GM18858 (cell line): ENCODE results near the gene BCL7C.
"Not testable (repeated sequence)": the region's sequence is repeated elsewhere in the genome, so short reads cannot be mapped to it uniquely, and the experiment has no call there.

Source experiments
- ATAC-seq: cut with Tn5 transposase; IDR thresholded peaks from one replicate; pipeline ENCODE4 v1.9.1; 2021; ENCODE audit not compliant: unreplicated experiment

BCL7C gene

DNA sequence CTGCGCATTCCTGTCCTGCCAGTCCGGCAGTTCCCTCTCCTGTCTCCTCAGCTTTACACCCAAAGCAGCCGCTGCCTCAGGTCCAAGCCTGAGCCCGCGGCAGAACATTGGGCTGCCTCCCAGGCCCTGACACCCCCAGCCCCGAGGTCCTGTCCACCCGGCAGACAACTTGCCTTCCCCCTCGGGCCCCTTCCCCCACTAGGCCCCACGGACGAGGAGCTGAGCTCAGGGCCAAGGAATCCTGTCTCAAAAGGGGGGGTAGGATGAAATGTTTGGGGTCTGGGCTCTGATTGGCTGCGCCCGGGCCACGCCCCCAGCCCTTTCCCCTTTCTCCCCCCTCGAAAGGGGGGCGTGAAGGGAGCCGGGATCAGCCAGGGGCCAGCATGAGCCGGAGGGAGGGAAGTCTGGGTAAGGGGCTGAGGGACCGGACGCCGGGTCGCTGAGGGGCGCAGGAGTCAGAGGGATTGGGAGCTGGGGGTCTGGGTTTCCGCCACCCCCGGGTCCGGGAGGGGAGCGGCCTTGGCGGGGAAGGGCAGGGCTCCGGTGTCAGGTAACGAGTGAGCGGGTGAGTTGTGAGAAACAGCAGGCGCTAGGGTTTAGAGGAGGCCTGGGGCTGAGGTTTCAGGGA is 2.5 kb upstream of the BCL7C start, which contains the start of gene CTF1:
Gene CTF1, plus strand, starts transcription at position 354 of the 628 bp plus-strand sequence. Its CDS starts 30 bp downstream, at position 384.
- no peak for ATAC-seq

DNA sequence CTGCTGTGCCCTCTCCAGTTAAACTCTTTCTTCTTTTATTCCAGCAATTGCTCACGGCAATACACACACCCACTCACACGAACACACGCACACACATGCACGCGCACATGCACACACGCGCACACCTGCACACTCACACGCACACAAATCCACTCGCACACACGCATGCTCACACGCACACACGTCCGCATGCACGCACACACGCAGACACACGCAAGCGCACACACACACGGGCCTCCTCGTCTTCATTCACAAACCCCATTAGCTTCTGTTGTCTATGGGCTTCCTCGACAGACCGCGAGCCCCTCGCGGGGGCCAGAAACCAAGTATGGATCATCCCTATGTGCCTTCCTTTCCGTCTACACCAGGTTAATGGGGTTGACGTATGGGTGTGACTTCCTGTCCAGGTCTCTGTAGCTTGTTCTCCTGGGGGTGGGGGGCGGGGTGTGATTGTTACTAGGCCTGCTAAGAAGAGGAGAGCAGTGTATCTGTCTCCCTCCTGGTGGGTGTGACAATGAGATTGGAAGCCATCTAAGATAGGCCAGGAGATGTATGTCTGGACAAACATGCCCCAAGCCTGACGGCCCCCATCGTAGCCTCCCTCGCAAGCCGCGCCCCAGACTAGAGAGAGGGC is 1.9 kb upstream of the BCL7C start:
- ATAC-seq = no peak

DNA sequence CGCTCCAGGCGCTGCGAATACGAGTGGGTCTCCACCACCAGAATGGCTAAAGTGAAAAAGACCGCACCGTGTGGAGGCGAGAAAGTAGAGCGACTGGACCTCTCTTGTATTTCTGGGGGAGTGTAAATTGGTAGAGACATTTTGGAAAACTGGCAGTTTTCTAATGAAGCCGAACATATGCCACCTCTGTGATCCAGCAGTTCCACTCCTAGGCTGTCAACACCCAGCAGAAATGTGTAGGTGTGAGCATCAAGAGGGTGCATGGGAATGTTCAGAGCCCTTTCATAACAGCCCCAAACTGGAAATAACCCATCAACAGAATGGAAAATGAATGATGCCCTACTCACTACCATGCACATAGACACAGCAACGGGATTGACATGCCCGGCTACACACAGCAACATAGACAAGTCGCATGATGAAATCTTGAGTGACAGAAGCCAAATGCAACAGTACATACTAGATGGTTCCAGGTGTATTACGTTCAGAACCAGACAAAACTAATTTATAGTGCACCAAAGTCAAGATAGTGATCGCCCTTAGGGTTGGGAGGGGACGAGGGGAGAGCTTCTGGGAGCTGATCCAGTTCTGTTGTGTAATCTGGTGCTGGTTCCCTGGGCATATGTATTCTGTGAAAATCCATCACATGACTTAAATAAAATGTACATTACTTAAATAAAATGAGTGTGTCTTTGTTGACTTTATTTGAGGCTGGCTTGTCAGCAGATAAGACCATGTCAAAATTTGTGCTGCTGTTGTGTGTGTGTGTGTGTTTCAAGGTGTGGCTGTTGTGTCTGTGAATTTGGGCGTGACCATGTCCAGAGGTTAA is 877 bp upstream of the BCL7C start:
- ATAC-seq = no peak

DNA sequence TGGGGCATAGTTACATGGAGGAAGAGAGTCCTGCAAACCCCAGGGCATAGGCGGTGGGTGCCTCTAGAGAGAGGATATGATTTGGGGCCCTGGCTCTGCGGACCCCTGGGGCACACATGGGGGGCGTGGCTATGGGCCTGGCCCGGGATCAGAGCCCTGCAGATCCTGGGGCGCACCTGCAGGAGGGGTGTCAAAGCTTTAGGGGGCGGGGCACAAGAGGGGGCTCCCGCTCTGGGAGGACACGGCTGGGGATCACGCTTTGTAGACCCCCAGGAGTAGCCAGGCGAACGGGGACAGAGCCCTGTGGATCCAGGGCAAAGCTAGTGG is 497 bp downstream of the BCL7C start:
- ATAC-seq = no peak

DNA sequence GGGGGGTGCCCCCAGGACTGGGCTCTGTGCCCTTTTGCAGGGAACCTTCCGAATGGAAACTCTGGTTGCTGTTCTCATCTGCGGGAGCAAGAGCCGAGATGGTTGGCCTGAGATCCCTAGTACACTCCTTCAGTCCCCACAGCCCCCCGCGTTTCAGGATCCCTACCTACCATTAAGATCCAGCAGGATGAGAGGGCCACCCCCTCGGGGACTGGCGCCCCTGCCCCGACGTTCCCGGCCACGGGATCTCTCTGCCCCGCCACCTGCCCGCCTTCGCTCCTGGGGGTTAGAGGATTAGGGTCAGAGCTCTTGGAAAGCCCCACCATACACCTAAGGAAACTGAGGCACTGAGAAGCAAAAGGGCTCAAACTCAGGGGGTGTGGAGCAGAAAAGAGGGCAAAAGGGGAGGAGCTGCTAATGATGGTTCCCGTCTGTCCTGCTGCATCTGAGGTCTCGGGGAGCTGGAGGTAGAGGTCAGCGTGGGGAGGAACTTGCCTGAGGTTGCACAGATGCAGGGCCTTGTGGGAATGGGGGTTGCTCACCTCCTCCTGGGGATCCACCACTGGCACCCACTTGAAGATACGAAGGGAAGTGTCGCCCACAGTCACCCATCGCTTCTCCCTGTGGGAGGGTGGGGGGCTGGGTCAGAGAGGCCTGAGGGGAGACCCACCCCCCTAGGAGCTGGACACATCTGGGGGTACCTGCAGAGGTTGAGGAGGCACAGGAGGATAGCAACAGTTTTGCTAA is 1.0 kb downstream of the BCL7C start:
- ATAC-seq = no peak

DNA sequence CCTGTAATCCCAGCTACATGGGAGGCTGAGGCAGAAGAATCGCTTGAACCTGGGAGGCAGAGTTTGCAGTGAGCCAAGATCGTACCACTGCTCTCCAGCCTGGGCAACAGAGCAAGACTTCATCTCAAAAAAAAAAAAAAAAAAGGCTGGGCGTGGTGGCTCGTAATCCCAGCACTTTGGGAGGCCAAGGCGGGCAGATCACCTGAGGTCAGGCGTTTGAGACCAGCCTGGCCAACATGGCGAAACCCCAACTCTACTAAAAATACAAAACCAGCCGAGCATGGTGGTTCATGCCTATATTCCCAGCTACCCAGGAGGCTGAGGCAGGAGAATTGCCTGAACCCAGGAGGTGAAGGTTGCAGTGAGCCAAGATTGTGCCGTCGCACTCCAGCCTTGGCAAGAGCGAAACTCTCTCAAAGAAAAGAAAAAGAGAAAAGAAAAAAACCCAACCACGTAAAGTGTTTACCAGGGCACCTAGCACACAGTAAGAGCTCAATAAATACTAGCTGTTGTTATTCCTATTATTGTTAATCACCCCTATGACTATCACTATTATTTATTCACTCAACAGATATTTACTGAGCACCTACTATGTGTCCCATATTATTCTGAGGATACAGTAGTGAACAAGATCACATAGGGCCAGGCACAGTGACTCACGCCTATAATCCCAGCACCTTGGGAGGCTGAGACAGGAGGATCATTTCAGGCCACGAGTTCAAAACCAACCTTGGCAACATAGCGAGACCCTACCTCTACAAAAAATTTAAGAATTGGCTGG is 2.6 kb downstream of the BCL7C start:
- not testable (repeated sequence) for ATAC-seq

DNA sequence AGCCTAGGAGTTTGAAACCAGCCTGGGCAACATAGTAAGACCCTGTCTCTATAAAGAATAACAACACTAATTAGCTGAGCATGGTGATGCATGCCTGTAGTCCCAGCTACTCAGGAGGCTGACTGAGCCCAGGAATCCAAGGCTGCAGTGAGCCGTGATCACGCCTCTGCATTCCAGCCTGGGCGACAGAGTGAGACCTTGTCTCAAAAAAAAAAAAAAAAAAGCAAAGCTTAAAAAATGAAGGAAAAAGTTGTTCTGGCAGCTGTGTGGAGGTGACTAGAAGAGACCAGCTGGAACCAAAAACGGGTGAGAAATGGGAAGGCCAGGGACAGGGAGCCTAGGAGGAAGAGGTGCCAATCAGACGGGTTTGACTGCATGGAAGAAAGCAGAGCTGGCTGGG is 4.2 kb downstream of the BCL7C start:
- ATAC-seq = no peak

DNA sequence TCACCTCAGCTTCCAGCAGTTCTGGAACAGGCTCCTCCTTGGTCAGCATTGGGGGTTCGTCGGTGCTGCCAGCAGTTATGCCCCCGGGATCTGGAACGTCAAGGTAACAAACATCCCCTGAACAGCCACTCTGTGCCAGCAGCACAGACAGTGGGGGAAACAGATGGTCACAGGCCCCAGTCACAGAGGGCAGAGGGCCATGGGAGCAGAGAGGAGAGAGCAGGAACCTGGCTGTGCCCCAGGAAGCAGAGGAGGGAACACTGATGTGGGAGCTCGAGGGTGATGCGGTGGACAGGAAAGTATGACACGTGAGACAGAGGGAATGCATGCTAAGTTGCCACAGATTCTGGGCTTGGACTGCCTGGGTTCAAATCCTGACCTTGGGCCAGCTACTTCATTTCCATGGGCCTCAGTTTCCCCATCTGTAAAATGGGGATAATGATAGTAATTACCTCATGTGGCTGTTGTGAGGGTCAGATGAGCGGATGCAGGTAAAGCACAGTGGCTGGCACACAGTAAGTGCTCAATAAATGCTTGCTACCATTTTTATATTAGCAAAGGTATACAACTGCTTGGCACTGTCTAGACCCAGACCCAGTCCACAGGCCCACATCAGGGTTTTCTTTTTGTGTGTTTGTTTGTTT is 4.9 kb downstream of the BCL7C start:
- no peak for ATAC-seq

DNA sequence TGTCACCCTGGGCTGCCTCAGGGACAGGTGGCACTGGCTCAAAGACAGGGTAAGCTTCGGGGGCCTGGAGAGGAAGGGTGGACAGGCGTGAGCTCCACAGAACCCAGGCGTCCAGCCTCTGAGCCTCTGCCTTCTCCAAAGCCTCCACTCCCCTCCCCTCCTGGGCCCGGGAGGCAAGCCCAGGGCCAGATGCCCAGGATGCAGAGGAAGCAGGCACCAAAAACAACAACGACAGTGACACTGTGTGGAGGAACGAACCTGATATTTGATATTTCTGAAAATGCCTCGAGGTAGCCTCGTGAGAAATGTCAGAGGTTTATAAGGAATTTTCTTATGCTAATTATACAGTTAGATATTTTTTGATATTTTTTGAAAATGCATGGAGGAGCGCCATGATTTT is 6.0 kb downstream of the BCL7C start:
- ATAC-seq = no peak

DNA sequence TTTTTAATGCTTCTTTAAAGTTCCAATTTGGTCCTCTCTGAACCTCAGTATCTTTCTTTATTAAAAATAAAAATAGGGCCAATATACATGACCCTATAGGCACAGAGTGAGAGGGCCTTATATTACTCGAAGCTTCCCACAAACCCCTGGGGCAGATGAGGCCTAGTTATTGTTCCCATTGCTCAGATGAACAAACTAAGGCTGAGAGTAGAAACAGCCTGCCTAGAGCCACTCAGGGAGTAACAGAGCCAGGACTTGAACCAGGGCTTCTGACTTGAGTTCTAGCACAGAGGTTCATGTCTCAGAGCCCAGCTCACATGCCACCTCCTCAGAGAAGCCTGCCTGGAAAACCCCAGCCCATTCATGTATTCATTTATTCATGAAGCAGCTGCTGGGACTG is 7.7 kb downstream of the BCL7C start:
- ATAC-seq = no peak

DNA sequence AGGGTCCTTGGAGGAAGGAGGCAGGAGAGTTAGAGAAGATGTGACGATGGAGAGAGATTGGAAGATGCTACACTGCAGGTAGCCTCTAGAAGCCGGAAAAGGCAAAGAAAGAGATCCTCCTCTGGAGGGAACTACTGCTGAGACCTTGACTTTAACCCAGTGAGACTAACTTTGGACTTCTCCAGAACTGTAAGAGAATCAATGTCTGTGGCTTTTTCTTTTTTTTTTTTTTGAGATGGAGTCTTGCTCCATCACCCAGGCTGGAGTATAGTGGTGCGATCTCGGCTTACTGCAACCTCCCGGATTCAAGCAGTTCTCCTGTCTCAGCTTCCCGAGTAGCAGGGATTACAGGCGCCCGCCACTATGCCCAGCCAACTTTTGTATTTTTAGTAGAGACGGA is 8.7 kb downstream of the BCL7C start:
- ATAC-seq = no peak

DNA sequence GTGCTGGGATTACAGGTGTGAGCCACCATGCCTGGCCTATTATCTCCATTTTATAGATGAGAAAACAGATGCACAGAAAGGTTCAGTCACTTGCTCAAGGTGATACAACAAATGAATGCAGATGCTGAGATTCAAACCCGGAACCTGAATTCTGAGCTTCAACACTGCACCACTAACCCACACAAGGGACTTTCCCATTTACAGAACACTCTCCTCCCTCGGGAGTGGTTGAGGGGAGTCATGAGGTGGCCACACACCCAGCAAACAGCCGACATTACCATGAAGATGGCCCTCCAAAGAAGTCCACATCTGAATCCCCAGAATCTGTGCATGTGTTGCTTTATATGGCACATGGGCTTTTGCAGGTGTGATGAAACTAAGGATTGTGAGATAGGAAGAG is 9.1 kb downstream of the BCL7C start:
- ATAC-seq = no peak

DNA sequence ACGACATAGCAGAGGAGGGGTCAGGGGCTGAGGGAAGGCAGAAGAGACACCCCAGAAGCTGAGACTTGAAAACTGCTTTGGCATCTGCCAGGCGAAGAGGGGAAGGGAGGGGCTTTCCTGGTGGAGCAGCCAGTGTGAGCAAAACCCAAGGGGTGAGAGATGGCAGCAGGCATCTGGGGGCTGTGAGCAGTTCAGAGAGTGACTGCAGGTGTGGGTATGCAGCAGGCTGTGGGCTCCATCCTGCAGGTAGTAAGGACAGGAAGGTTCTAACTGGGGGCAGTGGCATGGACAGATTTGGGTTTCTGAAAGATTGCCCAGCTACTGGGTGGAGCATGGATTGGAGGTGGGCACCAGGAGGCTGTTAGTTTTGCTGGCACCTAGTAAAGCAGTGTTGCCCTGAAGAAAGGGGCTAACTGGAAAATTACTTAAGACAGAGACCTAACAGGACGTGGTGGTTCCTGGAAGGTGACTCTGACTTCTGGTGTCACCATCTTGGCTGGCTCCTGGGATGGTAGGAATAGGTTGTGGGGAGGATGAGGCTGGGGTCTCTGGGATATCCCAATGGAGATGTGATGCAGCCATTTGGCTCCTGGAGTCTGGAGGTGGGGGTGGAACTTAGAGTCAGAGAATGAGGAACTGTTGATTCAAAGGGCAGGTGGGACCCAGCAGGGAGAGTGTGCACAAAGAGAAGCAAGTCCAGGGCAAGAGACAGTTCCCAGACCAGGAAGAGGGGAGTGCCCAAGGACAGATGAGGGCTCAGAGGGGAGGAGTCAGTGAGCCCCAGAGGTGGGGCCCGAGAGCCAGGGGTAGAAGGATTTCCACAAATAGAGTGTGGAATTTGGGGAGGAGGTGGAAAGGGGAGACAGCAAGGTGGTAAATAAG is 11.2 kb downstream of the BCL7C start:
- ATAC-seq = no peak

DNA sequence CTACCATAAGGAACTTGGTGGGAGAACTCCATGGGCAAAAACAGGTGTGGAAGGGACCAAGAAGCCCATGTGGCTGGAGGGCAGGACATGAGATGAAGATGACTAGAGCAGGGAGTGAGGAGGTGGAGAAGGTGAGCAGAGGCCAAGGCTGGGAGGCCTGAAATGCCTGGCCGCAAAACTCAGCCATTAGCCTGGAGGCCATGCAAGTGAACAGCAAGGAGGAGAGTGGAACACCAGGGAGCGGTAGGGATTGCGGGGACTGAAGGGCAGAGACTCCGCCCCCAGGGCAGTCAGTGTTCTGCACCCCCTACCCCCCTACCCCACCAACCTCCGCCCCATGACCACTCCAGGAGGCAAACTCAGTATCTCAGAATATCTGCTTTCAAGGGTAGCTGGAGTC is 17.0 kb downstream of the BCL7C start:
- ATAC-seq = no peak

DNA sequence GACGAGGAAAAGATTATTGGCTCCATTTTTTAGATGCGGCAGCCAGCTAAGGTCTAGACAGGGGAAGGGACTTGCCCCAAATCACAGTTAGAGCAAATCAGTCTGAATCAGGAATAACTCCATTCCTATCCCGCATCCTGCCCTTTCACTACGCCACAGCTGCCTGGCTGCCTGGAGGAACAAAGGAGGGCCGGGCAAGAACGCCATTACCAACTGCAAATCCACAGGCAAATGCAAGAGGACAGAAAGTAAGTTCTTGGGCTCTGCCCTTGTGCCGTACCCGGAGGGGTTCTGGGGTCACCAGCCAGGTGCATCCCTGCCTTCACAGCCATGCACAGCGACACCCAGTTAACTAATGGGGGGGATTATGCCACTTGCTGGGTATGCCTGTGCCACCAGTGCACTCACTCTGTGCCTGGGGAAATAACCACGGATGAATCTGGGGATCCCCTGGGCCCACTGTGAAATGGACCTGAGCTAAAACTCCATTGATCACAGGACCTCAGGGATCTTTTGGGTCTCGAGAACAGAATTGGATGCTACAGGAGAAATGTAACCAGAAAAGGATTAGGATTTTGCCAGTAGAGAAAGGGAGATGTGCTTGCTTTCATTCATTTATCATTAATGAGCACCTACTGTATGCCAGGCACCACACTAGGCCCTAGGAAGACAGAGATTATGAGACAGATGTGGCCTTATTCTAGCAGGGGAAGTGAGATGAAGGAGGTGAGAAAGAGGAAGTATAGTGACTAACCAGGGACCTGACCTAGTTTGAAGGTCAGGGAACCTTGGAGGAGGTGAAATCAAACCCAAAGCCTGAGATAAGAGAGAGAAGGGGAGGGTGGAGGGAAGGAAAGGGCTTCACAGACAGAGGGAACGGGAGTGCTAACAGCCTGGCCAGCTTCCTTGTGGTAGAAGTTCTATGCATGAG is 17.7 kb downstream of the BCL7C start:
- peak; percentile 26 for ATAC-seq

DNA sequence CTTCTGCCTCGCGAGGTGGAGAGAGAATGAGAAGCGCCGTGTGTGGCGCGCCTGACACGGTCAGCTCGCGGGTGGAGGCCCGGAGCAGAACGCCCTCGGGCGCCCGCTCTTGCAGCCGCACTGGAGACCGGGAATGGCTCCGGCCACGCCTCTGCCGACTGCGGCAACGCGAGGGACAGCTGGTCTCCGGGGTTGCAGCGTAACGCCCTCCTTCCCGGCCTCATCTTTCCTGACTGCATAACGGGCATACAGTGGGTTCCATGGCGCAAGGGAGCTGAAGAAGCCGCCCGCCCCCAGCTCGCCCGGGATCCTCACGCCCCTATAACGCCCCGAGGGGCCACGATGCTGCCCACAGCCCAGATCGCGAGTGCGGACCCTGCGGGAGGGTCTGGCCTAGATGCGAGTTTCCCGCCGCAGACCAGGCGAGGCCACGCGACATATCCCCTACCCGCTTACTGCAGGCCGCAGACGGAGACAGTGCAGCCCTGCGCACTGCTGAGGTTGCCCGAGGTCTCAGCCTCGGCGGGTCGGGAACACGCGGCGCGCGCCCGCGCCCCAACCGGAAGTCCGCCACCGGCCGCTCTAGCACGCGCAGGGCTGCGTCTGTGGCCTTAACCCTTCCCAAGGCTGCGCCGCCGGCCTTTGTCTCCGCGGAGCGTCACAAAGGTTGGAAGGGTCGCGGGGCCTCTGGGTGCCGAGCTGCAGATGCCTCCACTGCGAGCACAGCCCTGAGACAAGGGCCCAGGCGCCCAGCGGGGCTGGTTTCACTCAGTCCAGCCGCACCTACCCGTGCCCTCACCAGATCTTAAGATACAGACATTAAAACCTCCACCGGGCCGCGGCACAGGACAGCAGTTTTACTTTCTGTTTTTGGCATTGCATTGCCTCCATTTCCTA is 18.8 kb downstream of the BCL7C start:
- peak; percentile 57 for ATAC-seq

DNA sequence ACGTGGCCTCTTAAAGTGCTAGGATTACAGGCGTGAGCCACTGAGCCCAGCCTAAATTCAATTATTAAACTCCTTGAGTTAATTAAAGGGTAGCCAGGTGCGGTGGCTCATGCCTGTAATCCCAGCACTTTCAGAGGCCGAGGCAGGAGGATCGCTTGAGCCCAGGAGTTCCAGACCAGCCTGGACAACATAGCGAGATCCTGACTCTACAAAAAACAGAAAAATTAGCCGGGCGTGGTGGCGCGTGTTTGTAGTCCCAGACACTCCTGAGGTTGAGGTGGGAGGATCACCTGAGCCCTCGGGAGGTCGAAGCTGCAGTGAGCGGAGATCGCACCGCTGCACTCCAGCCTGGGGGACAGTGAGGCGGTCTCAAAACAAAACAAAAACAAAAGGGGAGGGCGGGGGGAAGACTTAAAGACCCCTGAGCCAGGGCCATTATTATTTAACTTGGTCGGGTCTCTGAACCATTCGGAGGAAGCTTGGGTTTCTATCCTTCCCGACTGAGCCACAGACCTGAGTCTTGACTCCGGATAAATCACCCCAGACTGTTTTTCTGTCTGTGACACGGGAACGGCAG is 19.5 kb downstream of the BCL7C start:
- ATAC-seq = no peak
